ENCODE results near the gene DTNBP1. TPM values are rescaled to one million over a fixed set of nuclear protein-coding genes. Genes with fewer than 3 reads are reported as not detected.

Gene DTNBP1
- total RNA-seq, 2 donors from 2014 or later, result 11.5 to 30.8 TPM

GRCh38 chr6:15557174-15557573, 105.7 kb downstream of the DTNBP1 start:
- no peak overlapping the region for H3K4me3 ChIP-seq
- H3K27ac ChIP-seq, result no peak overlapping the region
- H3K36me3 ChIP-seq, result no peaks in the 10 kb centered on the region
- peaks cover 0 to 20% of the 10 kb centered on the region in 2 donors for H3K4me1 ChIP-seq (ENCODE audit: control insufficient read depth in 1 of 2, low read depth in 2 of 2)
- H3K27me3 ChIP-seq (replicated peaks; ENCODE audit: insufficient read depth), result no peaks in the 10 kb centered on the region
- no peaks in the 10 kb centered on the region for H3K9me3 ChIP-seq
- ATAC-seq (ENCODE audit: insufficient number of reproducible peaks, low FRiP score, low read depth), result no peak
- TF ChIP-seq, protein P1, sequence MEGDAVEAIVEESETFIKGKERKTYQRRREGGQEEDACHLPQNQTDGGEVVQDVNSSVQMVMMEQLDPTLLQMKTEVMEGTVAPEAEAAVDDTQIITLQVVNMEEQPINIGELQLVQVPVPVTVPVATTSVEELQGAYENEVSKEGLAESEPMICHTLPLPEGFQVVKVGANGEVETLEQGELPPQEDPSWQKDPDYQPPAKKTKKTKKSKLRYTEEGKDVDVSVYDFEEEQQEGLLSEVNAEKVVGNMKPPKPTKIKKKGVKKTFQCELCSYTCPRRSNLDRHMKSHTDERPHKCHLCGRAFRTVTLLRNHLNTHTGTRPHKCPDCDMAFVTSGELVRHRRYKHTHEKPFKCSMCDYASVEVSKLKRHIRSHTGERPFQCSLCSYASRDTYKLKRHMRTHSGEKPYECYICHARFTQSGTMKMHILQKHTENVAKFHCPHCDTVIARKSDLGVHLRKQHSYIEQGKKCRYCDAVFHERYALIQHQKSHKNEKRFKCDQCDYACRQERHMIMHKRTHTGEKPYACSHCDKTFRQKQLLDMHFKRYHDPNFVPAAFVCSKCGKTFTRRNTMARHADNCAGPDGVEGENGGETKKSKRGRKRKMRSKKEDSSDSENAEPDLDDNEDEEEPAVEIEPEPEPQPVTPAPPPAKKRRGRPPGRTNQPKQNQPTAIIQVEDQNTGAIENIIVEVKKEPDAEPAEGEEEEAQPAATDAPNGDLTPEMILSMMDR (IDR thresholded peaks at IDR 0.05), result no peak
- DNase-seq (ENCODE audit: low spot score), result no peak

GRCh38 chr6:15556711-15557110, 106.1 kb downstream of the DTNBP1 start:
- TF ChIP-seq, protein P1 (IDR thresholded peaks at IDR 0.05), result no peak
- Histone ChIP-seq H3K4me1 (ENCODE audit: control insufficient read depth in 1 of 2, low read depth in 2 of 2) (peaks cover 0 to 20% of the 10 kb centered on the region in 2 donors), H3K9me3 (no peaks in the 10 kb centered on the region), H3K27me3 (replicated peaks; ENCODE audit: insufficient read depth) (no peaks in the 10 kb centered on the region), H3K4me3 (no peak overlapping the region), H3K27ac (no peak overlapping the region), H3K36me3 (no peaks in the 10 kb centered on the region)
- DNase-seq (ENCODE audit: low spot score), result no peak
- no peak for ATAC-seq (ENCODE audit: insufficient number of reproducible peaks, low FRiP score, low read depth)

DNA sequence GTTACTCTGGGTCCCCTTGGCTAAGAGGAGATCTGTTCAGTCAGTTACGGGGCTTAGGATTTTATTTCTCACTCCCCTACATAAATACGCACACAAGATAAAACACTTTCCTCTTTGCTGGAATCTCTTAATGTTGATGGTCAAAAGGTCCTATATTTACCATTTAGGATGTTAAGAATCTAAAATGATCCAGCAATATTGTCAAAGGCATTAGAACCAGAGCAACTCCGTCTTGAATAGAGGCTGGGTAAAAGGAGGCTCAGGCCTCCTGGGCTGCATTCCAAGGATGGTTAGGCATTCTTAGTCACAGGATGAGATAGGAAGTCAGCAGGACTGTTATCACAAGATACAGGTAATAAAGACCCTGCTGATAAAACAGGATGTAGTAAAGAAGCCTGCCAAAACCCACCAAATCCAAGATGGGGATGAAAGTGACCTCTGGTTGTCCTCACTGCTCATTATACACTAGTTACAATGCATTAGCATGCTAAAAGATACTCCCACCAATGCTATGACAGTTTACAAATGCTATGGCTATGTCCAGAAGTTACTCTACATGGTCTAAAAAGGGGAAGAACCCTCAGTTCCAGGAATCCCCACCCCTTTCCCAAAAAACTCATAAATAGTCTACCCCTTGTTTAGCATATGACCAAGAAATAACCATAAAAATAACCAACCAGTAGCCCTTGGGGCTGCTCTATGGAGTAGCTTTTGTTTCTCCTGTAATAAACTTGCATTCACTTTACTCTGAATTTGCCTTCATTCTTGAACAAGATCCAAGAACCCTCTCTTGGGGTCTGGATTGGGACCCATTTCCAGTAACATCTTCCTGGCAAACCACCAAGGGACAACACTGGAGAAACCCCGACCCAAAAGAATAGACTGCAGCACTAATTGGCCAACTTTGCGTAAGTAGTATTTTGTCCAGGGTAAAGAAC, 107.5 kb downstream of the DTNBP1 start:
- Histone ChIP-seq H3K9me3 (no peaks in the 10 kb centered on the region), H3K4me1 (ENCODE audit: control insufficient read depth in 1 of 2, low read depth in 2 of 2) (peaks cover 0 to 17% of the 10 kb centered on the region in 2 donors), H3K27ac (no peak overlapping the region), H3K36me3 (no peaks in the 10 kb centered on the region), H3K27me3 (replicated peaks; ENCODE audit: insufficient read depth) (no peaks in the 10 kb centered on the region), H3K4me3 (no peak overlapping the region)
- TF ChIP-seq, protein P1 (IDR thresholded peaks at IDR 0.05), result no peak
- no peak for DNase-seq (ENCODE audit: low spot score)
- no peak for ATAC-seq (ENCODE audit: insufficient number of reproducible peaks, low FRiP score, low read depth)

- ATAC-seq (ENCODE audit: insufficient number of reproducible peaks, low FRiP score, low read depth), result no peak
- H3K27me3 ChIP-seq (replicated peaks; ENCODE audit: insufficient read depth), result no peaks in the 10 kb centered on the region
- no peak overlapping the region for H3K27ac ChIP-seq
- no peak overlapping the region for H3K4me3 ChIP-seq
- no peak for DNase-seq (ENCODE audit: low spot score)
- peaks cover 0 to 15% of the 10 kb centered on the region in 2 donors for H3K4me1 ChIP-seq (ENCODE audit: control insufficient read depth in 1 of 2, low read depth in 2 of 2)
- TF ChIP-seq, protein P1 (IDR thresholded peaks at IDR 0.05), result no peak
- no peaks in the 10 kb centered on the region for H3K9me3 ChIP-seq
- no peaks in the 10 kb centered on the region for H3K36me3 ChIP-seq
Measured at GRCh38 chr6:15554728-15555100, 108.1 kb downstream of the DTNBP1 start.

DNA sequence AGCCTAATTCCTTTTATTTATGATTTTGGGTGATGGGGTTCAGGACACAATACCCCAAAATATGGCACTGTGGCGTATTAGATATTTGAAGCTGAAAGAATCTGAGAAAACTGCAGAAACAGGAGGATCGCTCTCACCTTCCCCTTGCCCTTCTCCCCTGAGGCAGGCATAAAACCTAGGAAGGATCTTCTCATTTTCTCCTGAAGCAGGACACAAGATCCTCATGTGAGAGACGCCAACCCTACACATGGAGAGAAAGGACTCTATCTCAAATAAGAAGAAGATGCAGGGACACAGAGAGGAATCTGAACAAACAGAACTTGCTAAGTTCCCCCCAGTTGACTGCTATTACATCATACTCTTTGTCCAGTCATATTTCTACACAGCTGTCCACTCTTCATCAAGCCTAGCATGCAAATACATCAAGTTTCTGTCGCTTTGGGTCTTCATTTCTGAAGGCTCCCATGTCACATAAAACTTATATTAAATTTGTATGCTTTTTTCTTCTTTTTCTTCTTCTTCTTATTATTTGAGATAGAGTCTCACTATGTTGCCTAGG, 109.0 kb downstream of the DTNBP1 start:
- ATAC-seq (ENCODE audit: insufficient number of reproducible peaks, low FRiP score, low read depth) (no peak), DNase-seq (ENCODE audit: low spot score) (no peak)
- peaks cover 0 to 15% of the 10 kb centered on the region in 2 donors for H3K4me1 ChIP-seq (ENCODE audit: control insufficient read depth in 1 of 2, low read depth in 2 of 2)
- no peaks in the 10 kb centered on the region for H3K36me3 ChIP-seq
- no peak overlapping the region for H3K27ac ChIP-seq
- TF ChIP-seq, protein P1 (IDR thresholded peaks at IDR 0.05), result no peak
- no peaks in the 10 kb centered on the region for H3K9me3 ChIP-seq
- H3K4me3 ChIP-seq, result no peak overlapping the region
- no peaks in the 10 kb centered on the region for H3K27me3 ChIP-seq (replicated peaks; ENCODE audit: insufficient read depth)
